ENCODE results near the gene SYNDIG1L.
A peak's percentile ranks its signal among the peaks of the same experiment; 100 is the strongest.
"Not testable (repeated sequence)": the region's sequence is repeated elsewhere in the genome, so short reads cannot be mapped to it uniquely, and the experiment has no call there.

The SYNDIG1L gene

DNA sequence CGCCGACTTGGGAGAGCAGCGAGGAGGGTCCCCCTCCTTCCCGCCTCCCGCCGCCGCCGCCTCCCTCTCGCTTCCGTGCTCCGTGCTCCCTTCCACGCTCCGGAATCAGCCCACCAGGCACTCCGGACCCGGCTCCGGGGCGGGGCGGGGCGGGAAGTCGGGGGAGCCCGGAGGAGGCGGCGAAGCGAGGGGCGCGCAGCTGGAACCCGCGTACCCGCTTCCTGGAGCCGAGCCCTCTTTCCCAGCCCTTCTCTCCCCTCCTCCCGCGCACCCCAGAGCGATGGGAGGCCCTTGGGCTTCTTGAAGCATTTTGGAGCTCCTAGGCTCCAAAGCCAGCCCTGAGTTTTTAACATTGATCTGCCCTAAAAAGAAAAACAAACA is at the start of gene SYNDIG1L:
Gene SYNDIG1L, minus strand, starts transcription at position 9 of the 381 bp plus-strand sequence. CDS start 16,466 bp downstream, outside the sequence.
- no peak for DNase-seq

DNA sequence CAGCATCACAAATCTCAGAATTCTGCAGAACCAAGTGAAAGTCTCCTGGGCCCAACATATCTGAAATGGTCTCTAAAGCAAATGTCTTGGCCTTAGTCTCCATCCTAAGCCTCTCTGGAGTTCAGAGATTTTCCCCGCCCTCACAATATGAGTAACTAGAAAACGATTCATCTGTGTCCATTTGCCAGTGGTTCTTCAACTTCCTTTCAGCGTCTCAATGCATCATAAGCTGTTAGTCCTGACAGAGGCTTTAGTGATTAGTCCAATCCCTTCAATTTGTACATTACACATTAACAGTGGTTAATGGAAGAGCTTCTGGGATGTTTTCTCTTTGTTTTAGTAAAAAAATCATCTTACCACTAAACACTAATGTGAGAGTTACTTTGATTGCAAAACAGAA is 49.7 kb upstream of the SYNDIG1L start:
- DNase-seq = peak in 1 of 2 donors; percentile 18

DNA sequence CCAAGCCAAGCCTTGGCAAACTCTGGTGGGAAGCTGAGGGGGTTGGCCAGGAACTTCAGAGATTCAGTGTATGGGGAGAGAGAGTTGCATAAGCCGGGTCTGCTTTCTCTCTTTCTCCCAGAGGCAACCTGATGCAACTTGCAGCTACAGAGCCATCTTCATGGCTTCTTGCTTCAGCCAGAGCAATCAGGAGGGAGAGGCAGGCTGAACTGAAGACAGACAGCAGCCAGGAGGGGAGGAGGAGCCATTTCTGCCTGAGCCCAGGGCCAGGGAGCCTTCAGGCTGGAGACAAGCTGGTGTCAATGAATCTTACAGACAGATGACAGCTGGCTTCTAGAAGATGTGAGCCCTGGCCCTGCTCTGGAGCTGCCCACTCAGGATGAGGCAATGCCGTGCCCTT is 48.4 kb upstream of the SYNDIG1L start:
- peak; percentile 16 to 59 for DNase-seq

DNA sequence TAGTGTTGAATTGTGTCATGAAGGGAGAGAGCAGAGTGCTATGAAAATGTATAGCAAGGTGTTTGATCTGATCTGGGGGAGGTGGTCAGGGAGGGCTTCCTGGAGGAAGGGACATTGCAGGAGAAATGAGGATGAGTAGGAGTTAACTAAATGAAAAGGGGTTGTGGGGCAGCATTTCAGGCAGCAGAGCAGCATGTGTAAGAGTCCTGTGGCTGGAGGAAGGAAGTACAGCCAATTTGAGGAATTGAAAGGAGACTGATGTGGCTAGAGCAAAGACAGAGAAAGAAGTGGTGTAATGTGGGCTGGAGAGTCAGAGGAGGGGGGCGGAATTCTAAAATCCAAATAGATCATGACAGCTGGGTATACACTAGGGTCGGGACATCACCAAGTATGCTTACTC is 46.6 kb upstream of the SYNDIG1L start:
- DNase-seq = peak; percentile 70 to 72

DNA sequence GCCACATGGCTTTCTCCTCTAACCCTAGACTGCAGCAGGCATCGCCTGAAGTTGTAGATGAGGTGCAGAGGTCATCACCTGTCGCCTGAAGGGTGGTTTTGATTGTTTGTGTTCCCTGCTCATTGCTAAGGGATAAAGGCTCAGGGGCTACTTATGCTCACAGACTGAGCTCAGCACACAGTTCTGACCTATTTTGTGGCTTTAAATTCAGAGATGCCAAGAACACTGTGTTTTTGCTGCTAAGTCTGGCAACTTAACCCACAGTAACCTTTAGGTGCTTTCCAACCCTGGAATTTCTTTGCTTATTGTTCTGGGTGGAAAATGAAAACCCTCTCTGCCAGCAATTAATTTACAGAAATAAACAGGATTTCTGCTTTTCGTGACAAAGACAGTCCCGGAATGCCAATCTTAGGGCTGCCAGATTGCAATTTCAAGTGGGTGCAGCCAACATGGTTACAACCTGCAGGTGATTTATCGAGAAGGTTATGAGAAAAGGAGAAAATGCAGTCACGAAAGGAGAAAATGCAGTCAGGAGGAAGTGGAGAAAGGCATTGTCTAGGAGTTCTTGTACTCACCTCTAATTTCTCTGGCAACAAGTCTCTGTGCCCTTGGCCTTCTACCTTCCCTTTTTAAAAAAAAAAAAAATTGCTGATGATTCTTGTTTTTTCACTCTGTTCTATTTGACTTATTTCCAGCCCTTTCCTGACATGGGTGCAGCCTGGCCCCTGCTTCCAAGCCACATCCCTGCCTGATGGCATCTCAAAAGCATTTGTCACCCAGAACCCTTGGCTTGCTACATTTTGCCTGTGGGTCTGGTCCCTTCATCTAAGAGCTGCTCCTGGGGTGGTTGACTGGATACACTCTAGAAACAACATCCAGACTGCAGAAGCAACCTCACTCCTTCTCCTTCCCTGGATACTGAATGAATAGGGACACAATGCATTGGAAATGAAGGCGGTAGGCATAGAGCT is 43.8 kb upstream of the SYNDIG1L start:
- DNase-seq = no peak

DNA sequence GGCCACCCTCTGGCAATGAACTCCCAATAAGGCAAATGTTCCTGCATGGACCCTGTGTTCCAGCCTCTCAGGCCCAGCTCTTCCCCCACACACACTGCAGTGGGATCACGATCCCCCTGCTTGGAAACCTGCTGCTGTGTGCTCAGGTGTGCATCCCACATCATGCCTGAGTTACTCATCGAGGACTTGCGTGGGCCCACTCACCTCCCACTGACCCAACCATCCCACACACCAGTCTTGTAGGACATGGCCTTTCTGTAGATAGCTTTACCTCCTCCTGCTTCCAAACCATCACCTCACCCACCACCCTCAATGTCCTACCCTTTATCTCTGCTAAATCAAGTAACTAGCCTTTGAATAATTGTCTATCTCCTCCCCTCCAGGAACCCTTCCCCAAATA is 42.5 kb upstream of the SYNDIG1L start:
- DNase-seq = no peak

DNA sequence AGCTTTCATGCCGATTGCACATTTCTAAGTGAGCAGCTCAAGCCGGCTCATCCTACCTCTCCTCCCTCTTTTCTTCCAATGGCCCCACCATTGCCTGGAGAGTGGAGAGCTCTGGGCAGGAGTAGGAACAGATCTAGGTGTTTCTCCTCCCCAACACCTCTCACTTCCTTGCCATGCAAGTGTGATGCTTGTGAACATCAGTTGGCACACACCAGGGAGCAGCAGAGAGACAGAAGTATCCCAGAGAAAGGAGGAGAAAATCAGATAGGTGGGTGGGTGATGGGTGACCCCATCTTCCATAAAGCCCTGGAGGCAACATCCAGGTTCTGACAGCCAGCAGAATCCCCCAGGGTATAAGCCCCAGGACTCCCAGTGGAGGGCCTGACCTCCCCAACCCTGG is 39.3 kb upstream of the SYNDIG1L start:
- DNase-seq = no peak

DNA sequence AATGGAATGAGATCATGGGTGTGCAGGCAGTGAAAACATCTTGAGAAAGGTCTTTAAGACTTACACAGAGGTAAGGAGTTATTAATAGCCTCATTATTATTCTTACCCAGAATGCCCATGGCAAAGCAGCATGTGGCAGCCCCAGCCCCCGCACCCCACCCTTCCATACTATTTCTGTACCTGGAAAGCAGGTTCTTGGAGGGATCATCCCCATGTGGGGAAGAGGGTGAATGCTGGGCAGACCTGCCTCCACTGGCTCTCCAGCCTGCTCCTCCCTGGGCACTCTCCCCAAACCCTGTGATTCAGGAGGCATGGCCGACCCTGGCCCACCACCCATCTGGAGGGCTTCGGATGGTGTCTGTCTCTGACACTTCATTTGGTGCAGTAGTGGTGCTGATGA is 38.8 kb upstream of the SYNDIG1L start:
- no peak for DNase-seq

DNA sequence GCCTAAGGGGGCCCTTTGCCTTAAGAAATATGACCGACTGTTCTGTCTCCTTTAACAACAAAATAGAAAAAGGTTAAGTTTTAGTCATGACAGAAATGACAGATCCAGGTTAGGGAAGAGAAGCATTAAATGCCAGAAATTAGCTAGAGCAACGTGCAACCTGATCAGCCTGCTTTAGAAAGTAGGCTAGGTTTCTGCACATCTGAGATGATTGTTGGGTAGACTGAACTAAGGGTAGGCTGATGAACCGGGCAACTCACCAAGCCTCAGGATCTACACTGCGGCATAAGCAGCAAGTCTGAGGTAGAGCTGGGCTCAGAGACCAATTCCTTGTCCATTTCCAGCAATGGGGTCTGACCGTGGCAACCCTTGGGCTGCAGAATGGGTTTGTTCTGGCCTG is 37.7 kb upstream of the SYNDIG1L start:
- DNase-seq = no peak

DNA sequence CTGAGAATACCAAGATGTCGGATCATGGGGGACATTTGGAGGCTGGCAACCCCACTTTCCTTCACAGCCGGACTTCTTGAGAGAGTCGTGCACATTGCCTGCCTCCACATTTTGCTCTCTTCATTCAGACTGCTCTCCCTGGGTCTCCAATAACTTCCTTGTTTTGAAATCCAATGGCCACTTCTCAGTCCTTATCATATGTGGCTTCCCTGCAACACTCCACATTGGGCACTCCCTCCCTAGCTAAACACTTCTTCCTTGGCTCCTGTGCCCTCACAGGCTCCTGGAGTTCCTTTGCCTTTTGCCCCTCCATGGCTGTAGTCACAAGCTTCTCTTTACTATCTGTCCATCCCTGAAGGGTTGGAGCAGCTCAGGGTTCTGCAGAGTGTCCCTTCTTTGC is 37.0 kb upstream of the SYNDIG1L start:
- DNase-seq = no peak

DNA sequence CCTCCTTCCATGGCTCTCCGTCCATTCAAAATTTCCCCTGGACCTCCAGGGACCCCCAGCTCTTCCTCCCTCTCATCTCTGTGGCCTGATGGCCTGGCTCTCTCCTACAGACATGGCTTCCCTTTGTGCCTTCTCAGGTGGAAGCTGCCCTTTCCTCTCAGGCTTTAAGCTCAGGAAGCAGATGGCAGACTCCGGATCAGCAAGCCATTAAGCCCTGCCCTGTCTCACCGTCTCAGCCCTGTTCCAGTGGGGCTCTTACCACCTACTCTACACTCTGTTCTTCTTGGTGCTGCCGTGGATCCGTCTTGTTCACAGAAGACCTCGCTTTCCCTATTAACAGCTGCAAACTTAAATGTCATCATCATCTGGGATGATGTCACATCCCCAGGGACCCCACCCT is 34.0 kb upstream of the SYNDIG1L start:
- no peak for DNase-seq

DNA sequence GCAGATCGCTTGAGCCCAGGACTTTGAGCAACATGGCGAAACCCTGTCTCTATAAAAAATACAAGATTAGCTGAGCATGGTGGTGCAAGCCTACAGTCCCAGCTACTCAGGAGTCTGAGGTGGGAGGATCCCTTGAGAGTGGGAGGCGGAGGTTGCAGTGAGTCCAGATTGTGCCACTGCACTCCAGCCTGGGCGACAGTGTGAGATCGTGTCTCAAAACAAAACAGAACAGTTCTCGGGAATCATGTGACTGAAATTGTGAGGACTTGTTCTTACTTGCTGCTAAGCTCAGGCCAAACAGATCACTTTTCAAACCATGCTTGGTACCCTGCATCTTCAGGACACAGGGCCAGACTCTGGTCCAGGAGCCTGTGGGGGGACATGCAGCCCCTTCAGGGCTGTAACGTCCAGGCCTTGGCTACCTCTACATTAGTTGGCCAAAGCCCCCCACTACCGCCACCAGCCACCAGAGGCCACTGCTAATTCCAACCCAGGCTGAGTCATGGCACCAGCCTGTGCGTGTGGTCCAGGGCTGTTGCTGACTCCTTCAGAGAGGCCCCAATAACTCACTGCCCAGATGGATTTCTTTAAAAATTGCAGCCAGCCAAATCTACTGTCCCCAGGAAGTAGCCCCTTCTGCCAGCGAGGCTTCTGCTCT is 33.4 kb upstream of the SYNDIG1L start:
- peak; percentile 31 to 65 for DNase-seq

DNA sequence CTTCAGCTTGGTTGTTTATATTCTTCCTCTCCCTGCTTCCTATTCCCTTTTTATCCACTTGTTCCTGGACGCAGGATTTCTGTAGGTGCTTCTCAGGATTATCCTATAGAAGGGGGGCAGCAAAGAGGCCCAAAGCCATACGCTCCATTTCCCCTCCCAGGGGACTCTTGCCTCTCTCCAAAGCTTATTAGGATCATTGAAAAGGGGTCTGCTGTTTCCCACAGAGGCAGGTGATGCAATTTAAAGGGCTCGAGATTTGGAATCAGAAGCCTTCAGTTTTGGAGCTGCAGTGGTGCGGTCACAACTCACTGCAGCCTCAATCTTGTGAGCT is 31.5 kb upstream of the SYNDIG1L start:
- DNase-seq = no peak

DNA sequence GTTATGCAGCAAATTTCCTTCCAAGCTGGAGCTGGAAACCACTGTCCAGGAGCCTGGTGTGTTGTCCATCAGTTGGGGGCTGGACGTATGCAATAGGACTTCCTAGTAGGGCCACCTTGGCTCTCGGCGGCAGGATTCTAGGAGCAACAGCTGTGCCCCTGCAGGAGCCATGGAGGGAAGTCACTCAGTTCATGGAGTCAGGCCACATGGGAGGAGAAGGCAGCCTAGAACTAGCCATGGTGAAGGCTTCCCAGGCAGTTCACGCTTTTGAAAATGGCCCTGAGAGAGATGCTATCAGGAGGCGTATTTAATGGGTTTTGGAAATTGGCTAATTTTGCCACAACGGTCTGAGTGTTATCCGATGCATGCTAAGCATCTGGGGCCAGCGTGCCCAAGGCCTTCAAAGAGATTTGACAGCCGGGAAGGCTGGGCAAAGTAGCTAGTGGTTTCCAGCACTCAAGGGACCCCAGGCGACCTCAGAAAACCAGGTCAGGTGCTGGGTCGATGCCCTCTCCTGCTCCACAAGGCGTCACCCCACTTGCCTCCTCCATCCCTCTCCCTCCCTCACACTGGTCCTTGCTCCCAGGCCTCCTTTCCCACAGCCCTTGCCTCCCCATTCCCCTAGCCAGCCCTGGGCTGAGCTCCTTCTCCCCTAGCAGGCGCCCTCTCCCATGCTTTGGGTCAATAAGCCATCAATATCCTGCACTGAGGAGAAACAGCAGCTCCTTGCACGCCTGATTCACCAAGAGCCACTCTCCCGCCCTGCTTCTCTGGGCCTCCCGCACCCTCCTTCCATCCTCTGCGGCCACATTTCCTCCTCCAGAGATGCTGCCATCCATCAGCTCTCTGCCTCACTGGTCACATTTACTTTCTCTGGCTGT is 30.9 kb upstream of the SYNDIG1L start:
- DNase-seq = no peak

DNA sequence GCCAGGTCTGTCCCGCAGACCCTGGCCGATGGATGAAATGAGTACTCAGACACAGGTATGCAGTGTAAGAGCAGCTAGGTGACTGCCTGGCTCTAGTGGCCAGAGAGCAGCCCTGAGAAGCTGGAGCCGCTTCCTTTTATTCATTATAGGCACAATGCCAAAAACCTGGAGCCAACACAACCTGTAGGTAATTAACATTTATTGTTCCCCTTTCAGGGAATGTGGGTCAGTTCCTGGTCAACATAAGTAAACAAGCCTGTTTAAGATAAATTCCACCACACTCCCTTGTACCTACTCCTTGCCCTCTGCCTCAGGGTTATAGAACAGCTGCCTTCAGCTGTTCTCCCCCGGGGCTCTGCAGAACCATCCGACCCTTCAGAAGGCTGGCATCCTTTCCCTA is 28.4 kb upstream of the SYNDIG1L start:
- not testable (repeated sequence) for DNase-seq

DNA sequence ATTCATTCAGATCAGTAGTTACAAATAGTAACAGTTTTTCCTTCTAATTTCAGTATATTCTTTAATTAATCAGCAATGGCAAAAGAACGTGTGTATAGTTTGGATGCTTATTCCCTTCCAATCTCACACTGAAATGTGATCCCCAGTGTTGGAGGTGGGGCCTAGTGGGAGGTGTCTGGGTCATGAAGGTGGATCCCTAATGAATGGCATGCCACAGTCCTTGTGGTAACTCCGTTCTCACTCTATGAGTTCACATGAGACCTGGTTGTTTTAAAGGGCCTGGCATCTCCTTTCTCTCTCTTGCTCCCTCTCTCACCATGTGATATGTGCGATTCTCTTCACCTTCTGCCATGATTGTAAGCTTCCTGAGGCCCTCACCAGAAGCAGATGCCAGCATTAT is 18.9 kb upstream of the SYNDIG1L start:
- DNase-seq = no peak

DNA sequence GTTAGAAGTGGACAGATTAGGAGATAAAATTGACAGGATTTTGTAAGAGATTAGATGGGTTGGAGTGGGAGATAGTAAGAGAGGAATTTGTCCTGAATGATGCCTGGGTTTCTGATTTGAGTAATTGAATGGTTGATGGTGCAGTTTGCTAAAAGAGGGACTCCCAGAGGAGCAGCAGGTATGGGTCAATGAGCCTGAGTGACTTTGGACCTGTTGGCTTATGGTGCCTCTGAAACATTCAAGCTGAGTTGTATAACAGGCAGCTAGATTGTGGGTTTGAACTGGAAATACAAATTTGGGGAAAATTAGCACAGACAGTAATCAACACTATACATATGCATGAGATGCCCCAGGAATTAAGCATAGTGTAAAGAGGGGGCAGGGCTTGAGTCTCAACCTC is 16.7 kb upstream of the SYNDIG1L start:
- no peak for DNase-seq

DNA sequence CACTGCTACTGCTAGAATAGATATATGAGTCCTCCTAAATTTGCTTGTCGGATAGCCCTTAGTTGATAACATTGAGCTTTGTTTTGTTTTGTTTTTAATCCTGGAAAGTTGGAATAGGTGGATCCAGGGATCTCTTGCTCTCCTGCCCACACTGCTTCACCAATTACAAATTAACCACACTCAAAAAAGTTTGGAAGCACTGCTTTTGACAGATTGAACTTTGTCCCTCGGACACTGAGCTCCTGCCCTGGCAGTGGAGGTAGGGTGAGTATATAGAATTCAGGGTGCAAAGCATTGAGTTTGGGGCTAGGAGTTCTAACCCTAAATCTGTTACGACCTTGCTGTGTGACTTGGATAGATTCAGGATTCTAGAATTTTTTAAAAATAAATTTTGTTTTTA is 15.1 kb upstream of the SYNDIG1L start:
- DNase-seq = no peak

DNA sequence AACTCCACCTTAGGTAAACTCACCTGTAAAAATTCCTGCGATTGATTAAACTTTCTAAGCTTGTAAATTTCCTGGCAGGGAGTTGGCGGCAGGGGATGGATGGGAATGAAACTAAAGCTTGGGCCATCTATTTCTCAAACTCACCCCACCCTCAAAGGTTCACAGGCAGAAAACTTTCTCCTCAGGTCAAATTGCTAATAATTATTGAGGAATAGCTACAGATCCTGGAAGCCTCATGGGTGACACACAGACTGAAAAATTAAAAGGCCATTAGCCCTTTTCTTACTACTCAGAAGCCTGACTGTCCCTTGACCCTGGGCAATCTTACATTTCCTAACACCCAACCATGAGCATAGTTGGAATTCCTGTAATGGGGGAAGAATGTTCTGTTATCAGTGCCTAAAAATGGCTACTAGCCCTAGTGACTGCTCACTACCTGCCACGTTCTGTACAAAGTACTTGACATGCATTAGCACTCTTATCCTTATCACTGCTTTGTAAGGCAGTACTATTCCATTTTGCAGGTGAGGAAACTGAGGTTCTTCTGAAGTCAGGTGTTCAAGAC is 12.4 kb upstream of the SYNDIG1L start:
- no peak for DNase-seq

DNA sequence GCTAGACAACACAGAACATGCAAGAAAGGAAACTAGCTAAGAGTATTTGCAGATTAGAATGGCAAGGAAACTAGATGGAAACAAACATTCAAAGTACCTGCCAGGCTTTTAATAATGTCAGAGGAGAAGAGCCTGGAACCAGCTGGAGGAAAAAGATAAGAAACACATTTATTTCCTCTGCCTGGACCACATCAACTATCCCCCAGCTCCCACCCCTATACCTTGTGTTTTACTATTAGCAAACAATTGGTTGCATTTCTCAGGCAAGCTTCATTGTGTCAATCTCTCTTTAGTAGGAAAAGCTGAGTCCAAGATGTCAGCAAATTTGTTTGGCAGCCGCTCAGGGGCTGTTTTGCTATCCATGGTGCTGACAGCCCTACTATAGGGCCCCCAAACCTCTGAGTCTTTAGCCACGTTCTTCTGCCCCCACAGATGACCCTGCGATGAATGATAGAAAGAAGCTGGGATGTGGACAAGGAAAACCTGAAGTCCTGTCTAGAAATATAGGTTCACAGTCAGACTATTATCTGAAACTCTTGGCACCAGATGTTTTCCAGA is 11.6 kb upstream of the SYNDIG1L start:
- no peak for DNase-seq

DNA sequence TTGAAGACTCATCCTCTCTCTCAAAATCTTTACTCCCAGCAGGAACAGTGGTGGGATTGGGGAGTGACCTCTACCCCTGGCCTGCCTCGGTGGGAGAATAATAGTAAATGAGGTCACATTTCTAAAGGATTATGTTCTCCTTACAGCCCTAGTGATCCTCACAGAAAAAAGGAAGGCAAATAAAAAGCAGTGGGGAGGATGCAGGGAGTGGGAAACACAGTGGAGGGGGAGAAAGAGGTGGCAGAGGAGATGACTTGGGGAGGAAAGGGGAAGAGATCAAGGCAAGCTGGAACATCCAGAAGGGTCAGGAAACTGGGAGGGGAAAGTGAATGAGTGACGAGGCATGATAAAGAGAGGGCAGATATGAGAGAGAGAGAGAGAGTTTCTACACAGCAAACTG is 8.3 kb upstream of the SYNDIG1L start:
- DNase-seq = no peak

DNA sequence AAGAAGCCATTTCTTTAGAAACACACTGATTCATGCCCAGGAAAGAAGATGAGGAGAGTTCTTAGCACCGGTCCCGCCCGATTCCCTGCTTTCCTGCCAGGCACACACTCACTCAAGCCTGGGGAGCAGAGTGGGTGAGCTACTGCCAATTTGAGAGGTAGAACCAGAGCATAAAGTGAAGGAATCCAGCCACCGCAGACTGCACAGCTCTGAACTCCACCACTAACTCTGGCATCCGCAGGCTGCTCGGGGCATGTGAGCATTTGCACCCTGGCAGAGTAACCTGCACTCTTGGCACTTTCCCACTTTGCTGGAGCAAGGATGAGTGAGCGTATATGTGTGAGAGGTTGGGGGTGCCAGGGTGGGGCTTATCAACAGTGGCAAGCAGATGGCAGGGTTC is 4.0 kb upstream of the SYNDIG1L start:
- no peak for DNase-seq

DNA sequence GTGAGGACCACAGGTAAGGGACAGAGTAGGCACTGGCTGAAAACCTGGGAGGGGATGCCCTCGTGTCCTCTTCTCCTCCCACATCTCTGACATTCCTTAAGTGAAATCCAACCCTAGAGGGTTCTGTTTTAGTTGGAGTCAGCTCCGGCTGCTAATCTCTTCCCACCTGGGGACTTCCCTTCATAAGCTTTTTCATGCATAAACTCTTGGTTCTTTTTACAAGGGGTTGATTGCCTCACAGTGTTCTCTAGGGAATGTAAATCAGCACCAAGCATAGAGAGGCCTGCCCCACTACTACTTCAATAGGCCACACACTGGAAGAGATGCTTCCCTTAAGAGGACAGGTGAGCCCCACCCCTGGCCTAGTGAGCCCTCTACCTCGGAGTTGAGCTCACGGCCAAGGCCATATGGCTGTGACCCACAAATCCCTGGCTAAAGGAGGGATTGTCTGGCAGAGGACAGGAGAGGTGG is 3.2 kb upstream of the SYNDIG1L start:
- DNase-seq = no peak

All from inflammatory macrophage treated with lipopolysaccharide for 1 hour (primary cell).